Natural killer cell treated with Interleukin-12 subunit alpha and Interleukin-12 subunit beta and Interleukin-15 and Interleukin-18, amount 100 ng/mL, for 72 hours (primary cell): Measurements from ENCODE around the gene CEP95. TPM values are rescaled to one million over a fixed set of nuclear protein-coding genes. Genes with fewer than 3 reads are reported as not detected.

Source experiments
- ATAC-seq, 2 donors: fragments of 150-1000 bp; cut with Tn5 transposase in 1 of 2; sonication (Bioruptor Pico), chemical (Tn5 transposase) in 1 of 2; 2 replicates each; pipeline ENCODE4 v1.10.0; 2021
- DNase-seq: peaks from one replicate; pipeline ENCODE4 v3.0.0; 2022; ENCODE audit warnings: low spot score
- H3K27ac Mint-ChIP-seq, 2 donors: 1 replicate in 1 of 2; 2 replicates in 1 of 2; pipeline ENCODE4 v1.8.0; 2022; ENCODE audit warnings: mixed read lengths in 2 of 2, mild to moderate bottlenecking in 1 of 2, moderate library complexity in 1 of 2
- H3K27me3 Mint-ChIP-seq, 2 donors: 1 replicate in 1 of 2; 2 replicates in 1 of 2; pipeline ENCODE4 v1.8.0; 2022; ENCODE audit warnings: mixed read lengths in 2 of 2
- H3K36me3 Mint-ChIP-seq: one replicate; pipeline ENCODE4 v1.8.0; 2022; ENCODE audit warnings: mixed read lengths
- H3K4me1 Mint-ChIP-seq, 2 donors: 1 replicate in 1 of 2; 2 replicates in 1 of 2; pipeline ENCODE4 v1.8.0; 2022; ENCODE audit warnings: low read depth in 2 of 2, mixed read lengths in 2 of 2, mild to moderate bottlenecking in 1 of 2
- H3K4me3 Mint-ChIP-seq: one replicate; pipeline ENCODE4 v1.8.0; 2022; ENCODE audit warnings: mixed read lengths
- H3K9me3 Mint-ChIP-seq: 2 replicates; pipeline ENCODE4 v1.8.0; 2022; ENCODE audit warnings: mixed read lengths
- total RNA-seq, 2 donors: library from RNA; stranded (reverse); gene quantifications; one replicate each; pipeline ENCODE4 v1.2.3, GENCODE V29; 2022

CEP95 gene
- total RNA-seq, 2 donors from 2014 or later = 47.7 to 74.3 TPM

DNA sequence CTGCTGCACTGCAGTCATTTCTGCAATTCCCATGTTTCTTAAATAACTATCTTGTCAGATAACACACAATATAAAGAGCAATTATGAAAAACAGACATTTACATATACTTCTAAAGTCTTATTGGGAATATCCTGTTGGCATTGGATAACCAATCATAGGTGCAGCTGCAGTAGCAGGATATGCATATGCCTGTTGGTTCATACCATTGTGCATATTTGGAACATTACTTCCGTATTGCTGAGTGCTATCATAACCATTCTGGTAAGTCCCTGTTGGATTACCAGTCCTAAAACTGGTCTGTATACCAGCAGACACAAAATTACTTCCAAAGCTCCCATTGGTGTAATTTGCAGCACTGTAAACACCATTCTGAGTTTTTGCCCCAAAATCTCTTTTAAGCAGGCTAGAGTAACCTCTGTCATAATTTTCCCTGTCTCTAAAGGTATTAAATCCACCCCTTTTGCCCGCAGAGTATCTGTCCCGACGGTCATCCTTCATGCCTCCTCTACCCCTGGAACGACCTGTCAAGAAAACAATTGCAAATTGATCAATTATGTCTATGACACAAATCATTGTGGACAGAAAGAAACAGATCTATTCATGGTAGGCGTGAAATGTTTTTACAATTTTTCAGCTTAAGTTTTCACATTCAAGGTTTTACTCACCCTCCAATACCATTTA is 6.8 kb upstream of the CEP95 start:
- no peak overlapping the region for H3K4me3 Mint-ChIP-seq
- ATAC-seq (no peak), DNase-seq (no peak)
- H3K27ac Mint-ChIP-seq = peak overlapping the region; percentile 99
- peaks cover 78 to 90% of the 10 kb centered on the region in 2 donors for H3K4me1 Mint-ChIP-seq
- H3K36me3 Mint-ChIP-seq = peaks cover 70% of the 10 kb centered on the region
- no peaks in the 10 kb centered on the region for H3K27me3 Mint-ChIP-seq
- H3K9me3 Mint-ChIP-seq = no peaks in the 10 kb centered on the region

DNA sequence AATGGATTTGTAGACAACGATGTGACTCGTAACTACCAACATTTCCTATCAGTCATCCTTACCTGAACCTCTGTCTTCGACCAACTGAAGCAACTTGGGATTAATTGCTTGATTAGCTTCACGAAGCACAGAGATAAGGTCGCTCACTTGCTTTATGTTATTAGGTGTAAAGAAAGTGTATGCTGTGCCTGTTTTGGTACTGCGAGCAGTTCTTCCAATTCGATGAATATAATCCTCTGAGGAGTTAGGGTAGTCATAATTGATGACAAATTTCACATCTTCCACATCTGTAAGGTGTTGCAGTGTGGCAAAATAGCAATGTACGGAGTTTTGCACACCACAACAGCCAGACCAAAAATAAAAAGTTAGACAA is 6.3 kb upstream of the CEP95 start:
- DNase-seq (no peak), ATAC-seq (no peak)
- H3K9me3 Mint-ChIP-seq = no peaks in the 10 kb centered on the region
- H3K4me1 Mint-ChIP-seq = peaks cover 82 to 94% of the 10 kb centered on the region in 2 donors
- H3K27ac Mint-ChIP-seq = peak overlapping the region; percentile 99
- no peaks in the 10 kb centered on the region for H3K27me3 Mint-ChIP-seq
- H3K36me3 Mint-ChIP-seq = peaks cover 75% of the 10 kb centered on the region
- no peak overlapping the region for H3K4me3 Mint-ChIP-seq

GRCh38 chr17:64500862-64501765 is 5.7 kb upstream of the CEP95 start:
- Mint-ChIP-seq H3K27me3 (no peaks in the 10 kb centered on the region), H3K9me3 (no peaks in the 10 kb centered on the region), H3K36me3 (peaks cover 80% of the 10 kb centered on the region), H3K4me1 (peaks cover 85 to 96% of the 10 kb centered on the region in 2 donors), H3K4me3 (peak overlapping the region; percentile 36), H3K27ac (peak overlapping the region; percentile 99)
- ATAC-seq = no peak
- DNase-seq = no peak

- no peak for DNase-seq
- Mint-ChIP-seq H3K4me3 (peak overlapping the region; percentile 98), H3K36me3 (peaks cover 75% of the 10 kb centered on the region), H3K27ac (peak overlapping the region; percentile 99), H3K4me1 (peaks cover 76 to 86% of the 10 kb centered on the region in 2 donors), H3K27me3 (no peaks in the 10 kb centered on the region), H3K9me3 (no peaks in the 10 kb centered on the region)
- no peak for ATAC-seq
These were observed 4.8 kb upstream of the CEP95 start for GRCh38 chr17:64502021-64502420.

- Mint-ChIP-seq H3K27ac (peak overlapping the region; percentile 99), H3K27me3 (no peaks in the 10 kb centered on the region), H3K4me1 (peaks cover 76 to 83% of the 10 kb centered on the region in 2 donors), H3K9me3 (no peaks in the 10 kb centered on the region), H3K36me3 (peaks cover 75% of the 10 kb centered on the region), H3K4me3 (peak overlapping the region; percentile 98)
- DNase-seq (no peak), ATAC-seq (no peak)
These were observed 4.0 kb upstream of the CEP95 start for GRCh38 chr17:64502809-64503208.

DNA sequence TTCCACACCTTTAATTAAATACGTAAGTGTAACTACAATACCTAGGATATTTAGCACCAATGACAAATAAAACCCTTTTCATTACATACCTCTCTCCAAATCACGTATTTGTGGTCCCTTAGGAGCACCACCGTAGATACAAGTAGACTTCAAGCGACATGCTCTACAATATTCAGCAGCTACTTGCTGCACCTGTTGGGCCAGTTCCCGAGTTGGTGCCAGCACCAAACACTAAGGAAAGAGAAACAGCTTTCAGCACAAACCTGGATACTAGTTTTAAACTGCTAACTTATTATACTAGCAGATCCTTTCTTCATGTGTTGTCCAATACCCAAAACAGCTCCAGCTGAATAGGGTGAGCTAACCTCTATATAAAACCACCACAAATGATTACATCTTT is 3.4 kb upstream of the CEP95 start:
- no peaks in the 10 kb centered on the region for H3K27me3 Mint-ChIP-seq
- ATAC-seq (no peak), DNase-seq (no peak)
- H3K36me3 Mint-ChIP-seq = peaks cover 74% of the 10 kb centered on the region
- peak overlapping the region; percentile 99 for H3K27ac Mint-ChIP-seq
- H3K4me3 Mint-ChIP-seq = peak overlapping the region; percentile 98
- H3K9me3 Mint-ChIP-seq = no peaks in the 10 kb centered on the region
- peaks cover 77 to 81% of the 10 kb centered on the region in 2 donors for H3K4me1 Mint-ChIP-seq

GRCh38 chr17:64503821-64504768 is 2.7 kb upstream of the CEP95 start:
- DNase-seq = no peak

GRCh38 chr17:64504769-64505339 is 1.9 kb upstream of the CEP95 start:
- Mint-ChIP-seq H3K27me3 (no peaks in the 10 kb centered on the region), H3K36me3 (peaks cover 62% of the 10 kb centered on the region), H3K4me1 (peaks cover 71 to 78% of the 10 kb centered on the region in 2 donors), H3K9me3 (no peaks in the 10 kb centered on the region), H3K27ac (peak overlapping the region; percentile 99), H3K4me3 (peak overlapping the region; percentile 98)
- ATAC-seq (no peak), DNase-seq (no peak)

More at GRCh38 chr17:64503821-64504768, 2.7 kb upstream of the CEP95 start:
- Mint-ChIP-seq H3K27me3 (no peaks in the 10 kb centered on the region), H3K27ac (peak overlapping the region; percentile 99), H3K36me3 (peaks cover 69% of the 10 kb centered on the region), H3K4me1 (peaks cover 77 to 80% of the 10 kb centered on the region in 2 donors), H3K9me3 (no peaks in the 10 kb centered on the region), H3K4me3 (peak overlapping the region; percentile 98)
- ATAC-seq = no peak

DNA sequence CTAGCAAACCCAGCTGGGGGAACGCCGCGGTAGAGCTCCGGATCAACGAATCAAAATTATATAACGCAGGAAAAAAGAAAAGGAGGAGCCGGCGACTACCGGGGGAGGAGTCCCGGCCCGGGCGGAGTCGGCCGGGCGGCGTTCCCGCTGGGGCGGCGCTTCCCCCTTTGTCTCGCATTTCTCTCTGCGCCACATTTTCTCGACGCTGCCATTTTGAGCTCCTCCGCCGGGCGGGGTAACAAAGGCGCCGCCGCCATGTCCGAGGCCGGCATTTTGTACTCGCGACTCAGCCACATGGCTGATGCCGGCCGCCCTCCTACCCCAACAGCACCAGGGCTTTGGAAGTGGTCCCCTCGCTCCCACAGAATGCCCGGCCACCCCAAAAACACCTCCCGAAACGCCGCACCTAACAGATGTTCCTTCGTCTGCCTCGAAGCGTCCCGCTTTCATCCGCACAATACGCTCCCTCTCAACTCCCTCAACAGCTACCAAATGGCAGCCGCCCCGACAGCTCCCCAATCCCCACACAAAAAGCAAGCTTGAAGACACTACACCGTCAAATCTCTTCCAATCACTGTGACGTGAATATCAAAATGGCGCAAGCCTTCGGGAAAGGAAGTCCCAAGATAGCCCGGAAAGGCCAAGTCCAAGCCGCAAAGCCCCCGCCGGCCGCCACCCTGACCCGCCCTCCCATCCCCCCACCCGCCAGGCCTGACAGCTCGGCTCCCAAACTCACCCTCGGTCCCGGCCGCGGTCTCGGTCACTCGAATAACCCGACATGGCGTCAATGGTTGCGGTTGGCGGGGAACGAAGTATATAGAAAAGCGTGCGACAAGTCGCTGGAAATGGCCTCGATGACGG is 1.2 kb upstream of the CEP95 start:
- H3K4me1 Mint-ChIP-seq = peaks cover 66 to 76% of the 10 kb centered on the region in 2 donors
- no peaks in the 10 kb centered on the region for H3K27me3 Mint-ChIP-seq
- ATAC-seq (peak; percentile 57 to 61), DNase-seq (peak; percentile 89)
- H3K4me3 Mint-ChIP-seq = peak overlapping the region; percentile 98
- peak overlapping the region; percentile 99 for H3K27ac Mint-ChIP-seq
- peaks cover 61% of the 10 kb centered on the region for H3K36me3 Mint-ChIP-seq
- H3K9me3 Mint-ChIP-seq = no peaks in the 10 kb centered on the region

DNA sequence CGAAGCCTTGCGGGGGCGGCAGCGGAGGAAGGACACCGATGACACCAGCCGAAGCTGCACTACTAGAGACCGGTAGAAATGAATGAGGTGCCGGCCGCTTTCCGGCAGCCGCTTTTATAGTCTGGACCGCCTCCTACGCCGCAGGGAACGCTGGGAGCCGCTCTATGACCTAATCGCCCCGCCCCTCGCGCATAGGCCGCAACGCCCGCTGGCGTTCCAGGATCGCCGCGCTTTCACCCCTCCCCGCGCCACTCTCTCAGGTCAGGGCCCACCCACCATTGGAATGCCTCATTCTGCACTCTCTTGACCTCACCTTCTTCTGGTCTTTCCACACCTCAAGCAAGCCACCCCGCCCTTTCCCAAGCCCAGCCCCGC is 589 bp upstream of the CEP95 start, which contains the start of gene DDX5:
Gene DDX5 (minus strand): TSS at position 89 of the 375 bp plus-strand sequence. CDS start 170 bp downstream, outside the sequence.
- Mint-ChIP-seq H3K27me3 (no peaks in the 10 kb centered on the region), H3K4me1 (peaks cover 60 to 71% of the 10 kb centered on the region in 2 donors), H3K27ac (peak within 1 kb of the TSS; percentile 99), H3K4me3 (peak within 1 kb of the TSS; percentile 98), H3K9me3 (no peaks in the 10 kb centered on the region), H3K36me3 (peaks cover 59% of the 10 kb centered on the region)
- DNase-seq = peak; percentile 98
- peak; percentile 79 to 85 for ATAC-seq

DNA sequence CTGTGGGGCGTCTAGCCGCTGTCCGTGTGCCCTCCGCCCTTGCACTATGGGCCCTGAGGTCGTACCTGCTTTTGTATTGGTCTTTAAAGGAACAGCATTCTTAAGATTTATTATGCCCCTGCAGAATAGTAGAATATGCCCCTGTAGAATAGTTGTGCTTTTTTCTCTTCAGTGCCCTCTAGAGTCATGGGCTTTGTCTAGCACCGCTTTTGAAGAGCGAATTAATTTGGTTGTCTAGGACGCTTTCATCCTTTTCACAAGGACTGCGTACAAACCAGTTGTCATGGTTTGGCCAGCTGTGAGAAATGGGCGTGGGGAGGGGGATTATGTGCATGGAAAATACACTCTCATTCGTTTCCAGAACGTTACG is 621 bp downstream of the CEP95 start:
- ATAC-seq (peak in 1 of 2 donors; percentile 15), DNase-seq (no peak)
- Mint-ChIP-seq H3K27ac (peak overlapping the region; percentile 99), H3K27me3 (no peaks in the 10 kb centered on the region), H3K9me3 (no peaks in the 10 kb centered on the region), H3K4me3 (peak overlapping the region; percentile 98), H3K4me1 (peaks cover 48 to 59% of the 10 kb centered on the region in 2 donors), H3K36me3 (peaks cover 47% of the 10 kb centered on the region)

GRCh38 chr17:64508683-64509082 is 1.9 kb downstream of the CEP95 start:
- Mint-ChIP-seq H3K9me3 (no peaks in the 10 kb centered on the region), H3K4me3 (peak overlapping the region; percentile 98), H3K36me3 (peaks cover 34% of the 10 kb centered on the region), H3K4me1 (peaks cover 40 to 46% of the 10 kb centered on the region in 2 donors), H3K27ac (peak overlapping the region in 1 of 2 donors; percentile 99), H3K27me3 (no peaks in the 10 kb centered on the region)
- ATAC-seq (no peak), DNase-seq (no peak)
